Aorta (tissue), 5 donors: ENCODE measurements around the gene PTPRN2. TPM values are rescaled to one million over a fixed set of nuclear protein-coding genes. Genes with fewer than 3 reads are reported as not detected.
"Not testable (repeated sequence)": the region's sequence is repeated elsewhere in the genome, so short reads cannot be mapped to it uniquely, and the experiment has no call there.

Experiments used
- ATAC-seq: fragments of 200-7000 bp; cut with Tn5 transposase; one replicate; pipeline ENCODE4 v1.9.1; 2022; ENCODE audit warnings: moderate library complexity; ENCODE audit not compliant: low FRiP score
- DNase-seq, 2 donors: peaks; one replicate each; pipeline ENCODE4 v3.0.0-alpha.2; 2020
- H3K27ac ChIP-seq, 2 donors: one replicate each; pipeline ENCODE4 v1.5.1; 2013; ENCODE audit warnings: low read length in 2 of 2, mild to moderate bottlenecking in 2 of 2, moderate library complexity in 2 of 2, control low read depth in 1 of 2, inconsistent platforms in 1 of 2, low read depth in 1 of 2
- H3K27me3 ChIP-seq, 2 donors: one replicate each; pipeline ENCODE4 v1.6.1; 2013; ENCODE audit warnings: control low read depth in 1 of 2, low read length in 1 of 2, mild to moderate bottlenecking in 1 of 2, moderate library complexity in 1 of 2; ENCODE audit not compliant: insufficient read depth in 2 of 2, control insufficient read depth in 1 of 2
- H3K36me3 ChIP-seq, 2 donors: one replicate each; pipeline ENCODE4 v1.6.1; 2013; ENCODE audit warnings: control low read depth in 1 of 2, low read length in 1 of 2, mild to moderate bottlenecking in 1 of 2; ENCODE audit not compliant: insufficient read depth in 2 of 2, control insufficient read depth in 1 of 2
- H3K4me1 ChIP-seq, 2 donors: one replicate each; pipeline ENCODE4 v1.6.1; 2013; ENCODE audit warnings: low read length in 2 of 2, control low read depth in 1 of 2, mild to moderate bottlenecking in 1 of 2, moderate library complexity in 1 of 2; ENCODE audit not compliant: insufficient read depth in 2 of 2, control insufficient read depth in 1 of 2
- H3K4me3 ChIP-seq, 2 donors: one replicate each; pipeline ENCODE4 v1.5.1; 2013; ENCODE audit warnings: low read length in 2 of 2, control low read depth in 1 of 2, mild to moderate bottlenecking in 1 of 2
- H3K9me3 ChIP-seq: one replicate; pipeline ENCODE4 v1.6.1; 2013; ENCODE audit warnings: mild to moderate bottlenecking, low read length; ENCODE audit not compliant: control insufficient read depth
- WGBS, 2 donors: extraction: QIAGEN DNeasy Blood & Tissue Kit; methylation state at CpG; one replicate each; pipeline ENCODE4 v1.1.7; 2013; 5-methylcytosine and 5-hydroxymethylcytosine counted together
- intact Hi-C, 2 donors: fragments of 100-400 bp; cut with DNase I; formaldehyde crosslinking; loops; one replicate each; pipeline versions ENCODE4 v1.14.2 to v1.15.0; 2022
- polyA plus RNA-seq, 2 donors: library from polyadenylated mRNA; stranded (reverse); fragments of 200-250 nt; gene quantifications; one replicate each; pipeline ENCODE4 v1.2.3, GENCODE V29; 2013
- total RNA-seq, 2 donors: library from RNA; stranded (reverse); fragmentation: NEBNext Ultra II Directional; extraction: Animal tissue kit (Norgen Biotek cat#: 25700); gene quantifications; one replicate each; pipeline ENCODE4 v1.2.1, GENCODE V29; 2021
- donor health status: healthy with polysubstance abuse.
- donor health status: Bipolar disorder and iron deficiency.
- donor health status: DM: no; HTN: no; CAD: no.
- donor health status: DM: no; HTN: no; CAD: no.
- donor health status: DM: yes; HTN: yes; CAD: no.

Gene PTPRN2
- total and polyA plus RNA-seq, 4 donors, result 0.67 to 3.3 (median 1.4) TPM

GRCh38 chr7:158508802-158509385 lies 78.7 kb downstream of the PTPRN2 start:
- 77 to 81% methylated on average over 21 to 27 of the region's 27 CpGs for WGBS, 2 donors
- intact Hi-C loops, result no loop called here

GRCh38 chr7:158508321-158508720 lies 79.3 kb downstream of the PTPRN2 start:
- intact Hi-C loops, H3K36me3 ChIP-seq, DNase-seq, H3K4me3 ChIP-seq, H3K27ac ChIP-seq, H3K4me1 ChIP-seq, ATAC-seq, H3K27me3 ChIP-seq: not testable (repeated sequence)
- 90 to 93% methylated on average over 5 to 16 of the region's 16 CpGs for WGBS, 2 donors
- peaks cover 21% of the 10 kb centered on the region for H3K9me3 ChIP-seq

More at GRCh38 chr7:158508802-158509385, 78.7 kb downstream of the PTPRN2 start:
- Histone ChIP-seq H3K9me3 (peaks cover 21% of the 10 kb centered on the region), H3K4me1 (no peaks in the 10 kb centered on the region), H3K27me3 (no peaks in the 10 kb centered on the region), H3K4me3 (no peak overlapping the region), H3K36me3 (no peaks in the 10 kb centered on the region), H3K27ac (no peak overlapping the region)
- DNase-seq (no peak), ATAC-seq (no peak)

GRCh38 chr7:158507917-158508316 lies 79.7 kb downstream of the PTPRN2 start:
- no peak for DNase-seq
- H3K27me3 ChIP-seq, result no peaks in the 10 kb centered on the region
- no peak overlapping the region for H3K4me3 ChIP-seq
- H3K4me1 ChIP-seq, result no peaks in the 10 kb centered on the region
- ATAC-seq, result no peak
- H3K9me3 ChIP-seq, result peaks cover 20% of the 10 kb centered on the region
- 72 to 74% methylated on average over 15 of the region's 15 CpGs for WGBS, 2 donors
- H3K27ac ChIP-seq, result no peak overlapping the region
- H3K36me3 ChIP-seq, result no peaks in the 10 kb centered on the region
- intact Hi-C loops, result no loop called here

GRCh38 chr7:158507175-158507574 lies 80.4 kb downstream of the PTPRN2 start:
- DNase-seq, intact Hi-C loops, H3K4me3 ChIP-seq, H3K4me1 ChIP-seq, ATAC-seq, H3K27ac ChIP-seq, H3K27me3 ChIP-seq, H3K36me3 ChIP-seq: not testable (repeated sequence)
- H3K9me3 ChIP-seq, result peaks cover 16% of the 10 kb centered on the region
- WGBS, 2 donors, result 70 to 76% methylated on average over 7 of the region's 7 CpGs

GRCh38 chr7:158506626-158507025 lies 81.0 kb downstream of the PTPRN2 start:
- H3K27ac ChIP-seq, result no peak overlapping the region
- H3K36me3 ChIP-seq, result no peaks in the 10 kb centered on the region
- DNase-seq (no peak), ATAC-seq (peak; percentile 15)
- no peak overlapping the region for H3K4me3 ChIP-seq
- intact Hi-C loops, result no loop called here
- no peaks in the 10 kb centered on the region for H3K4me1 ChIP-seq
- WGBS, 2 donors, result 93 to 96% methylated on average over 12 of the region's 12 CpGs
- no peaks in the 10 kb centered on the region for H3K27me3 ChIP-seq
- H3K9me3 ChIP-seq, result peaks cover 13% of the 10 kb centered on the region

- WGBS, 2 donors, result 95% methylated on average over 14 of the region's 14 CpGs
- ATAC-seq (no peak), DNase-seq (no peak)
- no peak overlapping the region for H3K4me3 ChIP-seq
- H3K4me1 ChIP-seq, result no peaks in the 10 kb centered on the region
- H3K27me3 ChIP-seq, result no peaks in the 10 kb centered on the region
- H3K36me3 ChIP-seq, result no peaks in the 10 kb centered on the region
- H3K9me3 ChIP-seq, result peaks cover 10% of the 10 kb centered on the region
- intact Hi-C loops, result no loop called here
- H3K27ac ChIP-seq, result no peak overlapping the region
These were observed 81.9 kb downstream of the PTPRN2 start for GRCh38 chr7:158505683-158506082.

- Histone ChIP-seq H3K27me3 (no peaks in the 10 kb centered on the region), H3K27ac (no peak overlapping the region), H3K9me3 (peaks cover 5% of the 10 kb centered on the region), H3K4me3 (no peak overlapping the region), H3K36me3 (no peaks in the 10 kb centered on the region), H3K4me1 (no peaks in the 10 kb centered on the region)
- 86 to 88% methylated on average over 11 of the region's 11 CpGs for WGBS, 2 donors
- ATAC-seq (peak; percentile 27), DNase-seq (no peak)
- intact Hi-C loops, result no loop called here
These were observed 85.4 kb downstream of the PTPRN2 start for GRCh38 chr7:158502068-158502750.

- no peak overlapping the region for H3K27ac ChIP-seq
- H3K27me3 ChIP-seq, result no peaks in the 10 kb centered on the region
- H3K4me3 ChIP-seq, result no peak overlapping the region
- no peaks in the 10 kb centered on the region for H3K4me1 ChIP-seq
- peaks cover 4% of the 10 kb centered on the region for H3K9me3 ChIP-seq
- intact Hi-C loops, result no loop called here
- DNase-seq (no peak), ATAC-seq (no peak)
- H3K36me3 ChIP-seq, result no peaks in the 10 kb centered on the region
- 82 to 83% methylated on average over 28 of the region's 28 CpGs for WGBS, 2 donors
These were observed 86.1 kb downstream of the PTPRN2 start for GRCh38 chr7:158501393-158502067.

- H3K4me1 ChIP-seq, result no peaks in the 10 kb centered on the region
- H3K27me3 ChIP-seq, result no peaks in the 10 kb centered on the region
- no peak overlapping the region for H3K4me3 ChIP-seq
- 32 to 41% methylated on average over 29 of the region's 29 CpGs for WGBS, 2 donors
- H3K9me3 ChIP-seq, result peaks cover under 1% of the 10 kb centered on the region
- intact Hi-C loops, result no loop called here
- DNase-seq, result no peak
- H3K36me3 ChIP-seq, result no peaks in the 10 kb centered on the region
- no peak for ATAC-seq
- H3K27ac ChIP-seq, result no peak overlapping the region
These were observed 87.0 kb downstream of the PTPRN2 start for GRCh38 chr7:158500651-158501052.
